IPS-18a (cell line): ENCODE data around the gene STX8.
"Not testable (repeated sequence)": the region's sequence is repeated elsewhere in the genome, so short reads cannot be mapped to it uniquely, and the experiment has no call there.

Experiments
- H3K27ac ChIP-seq: one replicate; pipeline ENCODE4 v1.5.1; 2013; ENCODE audit warnings: low read length
- H3K27me3 ChIP-seq: one replicate; pipeline ENCODE4 v1.6.1; 2013; ENCODE audit warnings: mild to moderate bottlenecking, low read length; ENCODE audit not compliant: control insufficient read depth, insufficient read depth
- H3K36me3 ChIP-seq: one replicate; pipeline ENCODE4 v1.6.1; 2013; ENCODE audit warnings: low read depth, low read length; ENCODE audit not compliant: control insufficient read depth
- H3K4me1 ChIP-seq: one replicate; pipeline ENCODE4 v1.6.1; 2013; ENCODE audit warnings: low read depth, low read length; ENCODE audit not compliant: control insufficient read depth
- H3K4me3 ChIP-seq: one replicate; pipeline ENCODE4 v1.5.1; 2013; ENCODE audit warnings: low read length
- H3K9ac ChIP-seq: one replicate; pipeline ENCODE4 v1.6.1; 2013; ENCODE audit warnings: mild to moderate bottlenecking, low read length, moderate library complexity
- H3K9me3 ChIP-seq: one replicate; pipeline ENCODE4 v1.6.1; 2013; ENCODE audit warnings: low read depth, low read length; ENCODE audit not compliant: control insufficient read depth

The STX8 gene

GRCh38 chr17:9268546-9268945 is 307.1 kb downstream of the STX8 start:
- no peak overlapping the region for H3K4me3 ChIP-seq
- no peak overlapping the region for H3K27ac ChIP-seq
- no peaks in the 10 kb centered on the region for H3K36me3 ChIP-seq
- H3K27me3 ChIP-seq: no peaks in the 10 kb centered on the region
- H3K9me3 ChIP-seq: no peaks in the 10 kb centered on the region
- no peak overlapping the region for H3K9ac ChIP-seq
- H3K4me1 ChIP-seq: no peaks in the 10 kb centered on the region

- H3K27me3 ChIP-seq: no peaks in the 10 kb centered on the region
- no peak overlapping the region for H3K4me3 ChIP-seq
- no peaks in the 10 kb centered on the region for H3K9me3 ChIP-seq
- no peak overlapping the region for H3K9ac ChIP-seq
- no peaks in the 10 kb centered on the region for H3K4me1 ChIP-seq
- no peak overlapping the region for H3K27ac ChIP-seq
- no peaks in the 10 kb centered on the region for H3K36me3 ChIP-seq
Observed at GRCh38 chr17:9266697-9267117, 308.9 kb downstream of the STX8 start.

- no peaks in the 10 kb centered on the region for H3K4me1 ChIP-seq
- H3K4me3 ChIP-seq: no peak overlapping the region
- H3K27me3 ChIP-seq: no peaks in the 10 kb centered on the region
- H3K36me3 ChIP-seq: no peaks in the 10 kb centered on the region
- no peaks in the 10 kb centered on the region for H3K9me3 ChIP-seq
- no peak overlapping the region for H3K27ac ChIP-seq
- no peak overlapping the region for H3K9ac ChIP-seq
Observed at GRCh38 chr17:9266031-9266680, 309.5 kb downstream of the STX8 start.

- Histone ChIP-seq H3K27ac (no peak overlapping the region), H3K27me3 (no peaks in the 10 kb centered on the region), H3K36me3 (no peaks in the 10 kb centered on the region), H3K4me1 (peaks cover 7% of the 10 kb centered on the region), H3K9me3 (no peaks in the 10 kb centered on the region), H3K9ac (no peak overlapping the region), H3K4me3 (no peak overlapping the region)
Observed at GRCh38 chr17:9261081-9262012, 314.3 kb downstream of the STX8 start.

GRCh38 chr17:9259419-9259818 is 316.2 kb downstream of the STX8 start:
- no peaks in the 10 kb centered on the region for H3K27me3 ChIP-seq
- H3K4me3 ChIP-seq: no peak overlapping the region
- no peaks in the 10 kb centered on the region for H3K9me3 ChIP-seq
- no peaks in the 10 kb centered on the region for H3K36me3 ChIP-seq
- H3K4me1 ChIP-seq: peaks cover 7% of the 10 kb centered on the region
- H3K9ac ChIP-seq: no peak overlapping the region
- H3K27ac ChIP-seq: no peak overlapping the region

- no peaks in the 10 kb centered on the region for H3K36me3 ChIP-seq
- H3K4me3 ChIP-seq: no peak overlapping the region
- no peaks in the 10 kb centered on the region for H3K9me3 ChIP-seq
- no peak overlapping the region for H3K27ac ChIP-seq
- H3K9ac ChIP-seq: no peak overlapping the region
- no peaks in the 10 kb centered on the region for H3K27me3 ChIP-seq
- peaks cover 7% of the 10 kb centered on the region for H3K4me1 ChIP-seq
Observed at GRCh38 chr17:9258115-9259015, 317.3 kb downstream of the STX8 start.

GRCh38 chr17:9257630-9257965 is 318.0 kb downstream of the STX8 start:
- H3K27me3 ChIP-seq, H3K4me1 ChIP-seq, H3K27ac ChIP-seq, H3K9ac ChIP-seq, H3K4me3 ChIP-seq, H3K36me3 ChIP-seq, H3K9me3 ChIP-seq: not testable (repeated sequence)

GRCh38 chr17:9256751-9257629 is 318.6 kb downstream of the STX8 start:
- no peak overlapping the region for H3K9ac ChIP-seq
- H3K4me3 ChIP-seq: no peak overlapping the region
- H3K4me1 ChIP-seq: peaks cover 7% of the 10 kb centered on the region
- H3K27ac ChIP-seq: no peak overlapping the region
- no peaks in the 10 kb centered on the region for H3K27me3 ChIP-seq
- H3K36me3 ChIP-seq: no peaks in the 10 kb centered on the region
- H3K9me3 ChIP-seq: no peaks in the 10 kb centered on the region

- Histone ChIP-seq H3K4me1 (peaks cover 7% of the 10 kb centered on the region), H3K4me3 (no peak overlapping the region), H3K9me3 (no peaks in the 10 kb centered on the region), H3K27me3 (no peaks in the 10 kb centered on the region), H3K36me3 (no peaks in the 10 kb centered on the region), H3K9ac (no peak overlapping the region), H3K27ac (no peak overlapping the region)
Observed at GRCh38 chr17:9256361-9256750, 319.3 kb downstream of the STX8 start.

GRCh38 chr17:9255833-9256232 is 319.8 kb downstream of the STX8 start:
- Histone ChIP-seq H3K27me3 (no peaks in the 10 kb centered on the region), H3K4me1 (peaks cover 7% of the 10 kb centered on the region), H3K4me3 (no peak overlapping the region), H3K36me3 (no peaks in the 10 kb centered on the region), H3K9me3 (no peaks in the 10 kb centered on the region), H3K9ac (no peak overlapping the region), H3K27ac (no peak overlapping the region)

GRCh38 chr17:9254841-9255240 is 320.8 kb downstream of the STX8 start:
- Histone ChIP-seq H3K4me3 (no peak overlapping the region), H3K9me3 (no peaks in the 10 kb centered on the region), H3K4me1 (peaks cover 7% of the 10 kb centered on the region), H3K9ac (no peak overlapping the region), H3K27me3 (no peaks in the 10 kb centered on the region), H3K36me3 (no peaks in the 10 kb centered on the region), H3K27ac (no peak overlapping the region)
